Measurements from ENCODE around the gene UBXN6.
A peak's percentile ranks its signal among the peaks of the same experiment; 100 is the strongest.

Gene UBXN6

DNA sequence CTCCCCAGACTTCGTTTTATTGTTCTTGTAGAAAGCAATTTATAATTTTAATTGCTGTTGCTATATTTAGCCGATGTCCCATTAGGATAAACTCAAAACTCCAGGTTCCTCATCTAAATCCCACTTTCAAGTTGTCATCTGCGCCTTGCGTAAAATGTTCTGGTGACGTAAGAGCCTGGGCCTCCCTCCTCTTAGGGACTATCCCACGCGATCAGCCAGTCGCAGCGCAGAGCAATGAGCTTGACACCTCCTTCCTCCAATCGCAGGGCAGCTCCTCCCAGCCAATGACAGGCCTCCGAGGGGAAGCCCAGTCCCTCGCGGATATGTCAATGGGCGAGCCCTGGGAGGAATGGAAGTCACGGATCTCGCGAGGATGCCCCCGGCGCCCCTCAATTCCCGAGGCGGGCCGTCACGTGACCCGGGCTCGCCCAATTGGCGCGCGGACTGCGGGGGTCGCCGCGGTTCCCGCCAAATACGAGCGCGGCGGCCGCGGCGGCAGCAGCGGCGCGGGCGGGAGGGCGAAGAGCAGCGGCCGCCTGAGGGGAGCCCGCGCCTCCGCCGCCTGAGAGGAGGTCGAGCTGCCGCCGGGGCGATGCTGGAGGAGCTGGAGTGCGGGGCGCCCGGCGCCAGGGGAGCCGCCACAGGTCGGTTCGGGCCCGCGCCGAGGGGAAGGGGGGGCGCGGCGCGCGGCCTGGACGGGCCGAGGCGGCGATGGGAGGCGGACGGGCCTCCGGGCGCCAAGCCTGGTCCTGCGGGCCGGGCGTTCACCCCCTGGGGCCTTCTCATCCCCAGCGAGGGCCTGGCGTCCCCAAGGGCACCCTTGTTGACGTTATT lies 55.2 kb downstream of the UBXN6 start, which contains the start of gene CHAF1A:
CHAF1A (plus strand) TSS at position 470 of the 834 bp plus-strand sequence; CDS start at position 593, 123 bp downstream.
- peak; percentile 100 for DNase-seq

DNA sequence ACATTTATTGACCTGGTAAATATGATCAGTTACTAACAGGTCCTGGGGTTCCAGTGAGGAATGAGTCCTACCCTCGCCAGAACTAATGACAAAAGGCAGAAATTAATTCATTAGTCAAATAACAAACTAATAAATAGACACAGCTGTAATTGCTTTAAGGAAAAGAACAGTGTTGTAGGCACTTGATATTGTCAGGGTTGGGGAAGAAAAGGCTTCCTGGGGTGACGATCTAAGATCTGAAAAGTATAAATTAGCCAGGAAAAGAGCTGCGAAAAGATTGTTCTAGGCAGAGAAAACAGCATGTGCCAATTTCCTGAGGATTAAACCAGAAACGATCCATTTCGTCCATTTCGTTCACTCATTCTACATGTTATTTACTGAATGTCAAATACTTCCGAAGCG lies 55.8 kb downstream of the UBXN6 start:
- no peak for DNase-seq

- DNase-seq: peak; percentile 84
Observed at GRCh38 chr19:4400135-4400936, 57.3 kb downstream of the UBXN6 start, which contains the start of gene SH3GL1. SH3GL1 (minus strand) TSS chr19:4400547; CDS start chr19:4400368, 179 bp downstream.

DNA sequence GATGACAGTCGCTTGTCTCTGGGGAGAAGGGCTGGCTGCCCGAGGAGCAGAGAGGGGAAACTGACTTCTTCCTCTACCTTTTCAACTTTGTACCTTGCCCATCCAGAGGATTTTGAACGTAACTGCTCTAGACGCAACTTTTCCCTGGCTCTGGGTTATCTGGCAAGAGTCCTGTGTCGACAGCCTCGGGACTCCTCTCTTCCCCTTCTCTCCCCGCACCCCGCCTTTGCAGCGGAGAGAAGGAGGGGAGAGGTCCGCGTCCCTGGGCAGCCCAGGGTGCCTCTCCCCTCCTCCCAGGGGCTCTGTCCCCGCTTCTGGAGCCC lies 57.8 kb downstream of the UBXN6 start:
- peak; percentile 48 for DNase-seq

DNA sequence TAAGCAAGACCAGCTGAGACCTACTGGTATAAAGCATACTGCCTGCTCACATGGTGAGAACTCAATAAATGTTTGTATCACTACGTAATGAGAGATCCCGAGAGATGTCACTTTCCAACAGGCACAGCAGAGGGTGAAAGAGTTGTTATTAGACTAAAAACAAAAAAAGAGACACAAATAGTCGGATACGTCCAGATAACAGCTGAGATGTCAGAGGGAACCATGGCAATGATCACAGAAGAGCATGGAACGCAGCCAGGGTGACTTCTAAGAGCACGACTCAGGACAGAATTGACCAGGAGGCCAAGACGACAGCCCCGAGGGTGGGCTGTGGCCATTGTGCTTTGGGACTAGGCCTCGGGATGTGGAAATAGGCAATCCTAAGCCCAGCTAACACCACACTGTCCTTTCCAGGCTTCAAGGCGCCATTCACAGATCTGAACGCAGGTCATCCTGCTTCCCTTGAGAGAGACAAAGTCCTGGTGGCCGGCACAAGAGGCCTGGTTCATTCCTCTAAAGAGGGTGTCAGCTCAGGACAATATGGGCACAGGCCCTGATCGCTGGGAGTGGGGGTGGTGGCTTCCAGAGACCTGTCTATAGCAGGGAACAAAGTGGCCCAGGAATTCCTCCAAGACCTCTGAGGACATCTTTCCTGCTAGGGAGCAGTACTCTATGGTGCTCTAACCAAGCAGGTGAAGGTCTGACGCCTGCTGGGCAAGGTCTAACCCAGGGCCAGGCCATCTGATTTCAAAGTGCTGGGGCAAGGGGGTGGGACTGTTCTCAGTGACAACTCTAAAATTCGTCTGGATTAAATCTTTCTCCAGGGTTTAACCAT lies 60.4 kb downstream of the UBXN6 start:
- DNase-seq: no peak

All from inflammatory macrophage treated with lipopolysaccharide for 4 hours (primary cell).